ENCODE data around the gene HEMK1.

DNA sequence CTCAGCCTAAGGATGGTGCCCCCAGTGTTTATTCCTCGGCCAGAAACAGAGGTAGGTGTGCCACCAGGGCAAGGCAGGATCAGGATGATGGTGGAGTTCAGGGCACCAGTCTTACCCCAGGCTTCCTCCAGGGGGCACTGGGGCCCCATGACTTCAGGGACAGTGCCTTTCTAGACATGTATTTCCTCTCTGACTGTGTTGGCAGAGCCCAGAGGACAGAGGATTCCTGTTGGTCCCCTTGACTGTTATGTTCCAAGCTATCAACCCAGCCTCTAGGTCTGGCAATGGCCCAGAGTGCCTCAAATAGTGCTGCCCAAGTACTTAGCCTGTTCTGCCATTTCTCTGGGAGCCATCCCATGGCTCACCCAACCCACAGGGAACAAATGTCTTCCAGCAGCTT is 2.8 kb downstream of the HEMK1 start:
- TF ChIP-seq CTCF (IDR thresholded peaks at IDR 0.05; ENCODE audit: low read depth, low read length, poor library complexity, severe bottlenecking) (peak; percentile 78), EZH2phosphoT487 (IDR thresholded peaks at IDR 0.05; ENCODE audit: borderline replicate concordance, low read length) (no peak)

Measured in DOHH2 (cell line).